ENCODE data around the gene BRIP1. TPM values are rescaled to one million over a fixed set of nuclear protein-coding genes. Genes with fewer than 3 reads are reported as not detected.

Gene BRIP1
- total RNA-seq, 1 donor from 2014 or later, result 5.2 TPM

DNA sequence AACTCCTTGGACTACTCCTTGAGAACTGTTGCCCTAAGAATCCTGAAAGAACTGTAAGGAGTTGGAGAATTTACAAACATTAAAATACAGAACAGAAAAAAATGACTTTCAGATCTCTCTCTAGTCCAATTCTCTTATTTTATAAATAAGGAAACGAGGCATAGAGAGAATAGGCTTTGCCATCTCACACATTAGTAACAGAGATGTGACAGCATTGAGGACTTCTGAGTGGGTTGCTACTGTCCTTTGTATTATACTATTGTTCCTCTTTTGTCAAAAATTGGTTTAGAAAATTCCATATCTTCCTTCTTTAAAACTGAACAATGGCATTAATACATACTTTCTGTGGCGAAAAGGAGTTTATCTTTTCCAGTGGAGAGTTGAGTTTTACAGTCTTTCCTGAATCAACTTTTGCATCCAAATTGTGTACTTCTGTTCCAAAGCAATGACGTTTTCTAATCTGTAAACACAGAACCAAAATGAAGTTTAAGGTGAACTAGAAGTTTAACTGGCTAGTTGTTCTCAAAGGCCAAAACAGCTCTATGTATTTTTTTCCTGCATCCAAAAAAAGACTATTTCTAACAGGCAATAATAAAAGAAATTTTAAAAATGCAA is 16.5 kb downstream of the BRIP1 start:
- Mint-ChIP-seq H3K27ac (ENCODE audit: unreplicated experiment) (no peak overlapping the region), H3K9me3 (ENCODE audit: unreplicated experiment) (no peaks in the 10 kb centered on the region), H3K36me3 (ENCODE audit: low read depth, unreplicated experiment) (no peaks in the 10 kb centered on the region), H3K4me3 (ENCODE audit: unreplicated experiment) (no peak overlapping the region), H3K4me1 (ENCODE audit: unreplicated experiment) (no peaks in the 10 kb centered on the region), H3K27me3 (ENCODE audit: unreplicated experiment) (no peaks in the 10 kb centered on the region)
- TF ChIP-seq, protein P1, sequence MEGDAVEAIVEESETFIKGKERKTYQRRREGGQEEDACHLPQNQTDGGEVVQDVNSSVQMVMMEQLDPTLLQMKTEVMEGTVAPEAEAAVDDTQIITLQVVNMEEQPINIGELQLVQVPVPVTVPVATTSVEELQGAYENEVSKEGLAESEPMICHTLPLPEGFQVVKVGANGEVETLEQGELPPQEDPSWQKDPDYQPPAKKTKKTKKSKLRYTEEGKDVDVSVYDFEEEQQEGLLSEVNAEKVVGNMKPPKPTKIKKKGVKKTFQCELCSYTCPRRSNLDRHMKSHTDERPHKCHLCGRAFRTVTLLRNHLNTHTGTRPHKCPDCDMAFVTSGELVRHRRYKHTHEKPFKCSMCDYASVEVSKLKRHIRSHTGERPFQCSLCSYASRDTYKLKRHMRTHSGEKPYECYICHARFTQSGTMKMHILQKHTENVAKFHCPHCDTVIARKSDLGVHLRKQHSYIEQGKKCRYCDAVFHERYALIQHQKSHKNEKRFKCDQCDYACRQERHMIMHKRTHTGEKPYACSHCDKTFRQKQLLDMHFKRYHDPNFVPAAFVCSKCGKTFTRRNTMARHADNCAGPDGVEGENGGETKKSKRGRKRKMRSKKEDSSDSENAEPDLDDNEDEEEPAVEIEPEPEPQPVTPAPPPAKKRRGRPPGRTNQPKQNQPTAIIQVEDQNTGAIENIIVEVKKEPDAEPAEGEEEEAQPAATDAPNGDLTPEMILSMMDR (IDR thresholded peaks at IDR 0.05; ENCODE audit: unreplicated experiment), result no peak
- no peak for DNase-seq (ENCODE audit: low spot score)

- no peak for DNase-seq (ENCODE audit: low spot score)
- no peaks in the 10 kb centered on the region for H3K9me3 Mint-ChIP-seq (ENCODE audit: unreplicated experiment)
- H3K36me3 Mint-ChIP-seq (ENCODE audit: low read depth, unreplicated experiment), result no peaks in the 10 kb centered on the region
- TF ChIP-seq, protein P1 (IDR thresholded peaks at IDR 0.05; ENCODE audit: unreplicated experiment), result no peak
- no peak overlapping the region for H3K4me3 Mint-ChIP-seq (ENCODE audit: unreplicated experiment)
- H3K27me3 Mint-ChIP-seq (ENCODE audit: unreplicated experiment), result no peaks in the 10 kb centered on the region
- no peaks in the 10 kb centered on the region for H3K4me1 Mint-ChIP-seq (ENCODE audit: unreplicated experiment)
- no peak overlapping the region for H3K27ac Mint-ChIP-seq (ENCODE audit: unreplicated experiment)
Observed at GRCh38 chr17:61846088-61846487, 17.2 kb downstream of the BRIP1 start.

- Mint-ChIP-seq H3K9me3 (ENCODE audit: unreplicated experiment) (no peaks in the 10 kb centered on the region), H3K4me1 (ENCODE audit: unreplicated experiment) (no peaks in the 10 kb centered on the region), H3K4me3 (ENCODE audit: unreplicated experiment) (no peak overlapping the region), H3K27ac (ENCODE audit: unreplicated experiment) (no peak overlapping the region), H3K27me3 (ENCODE audit: unreplicated experiment) (no peaks in the 10 kb centered on the region), H3K36me3 (ENCODE audit: low read depth, unreplicated experiment) (no peaks in the 10 kb centered on the region)
- TF ChIP-seq, protein P1 (IDR thresholded peaks at IDR 0.05; ENCODE audit: unreplicated experiment), result no peak
- DNase-seq (ENCODE audit: low spot score), result no peak
Observed at GRCh38 chr17:61843435-61843834, 19.9 kb downstream of the BRIP1 start.

DNA sequence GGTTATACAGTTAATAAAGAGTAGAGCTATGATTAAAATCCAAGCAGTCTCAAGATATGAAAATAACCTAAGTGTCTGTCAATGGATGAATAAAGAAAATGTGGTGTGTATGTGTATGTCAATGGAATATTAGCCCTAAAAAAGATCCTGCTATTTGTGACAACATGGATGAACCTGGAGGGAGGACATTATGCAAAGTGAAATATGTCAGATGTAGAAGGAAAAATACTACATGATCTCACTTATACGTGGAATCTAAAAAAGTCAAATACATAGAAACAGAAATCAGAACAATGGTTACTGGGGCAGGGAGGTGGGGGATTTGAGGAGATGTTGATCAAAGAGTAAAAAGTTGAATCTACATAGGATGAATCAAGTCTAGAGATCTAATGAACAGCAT is 20.4 kb downstream of the BRIP1 start:
- no peaks in the 10 kb centered on the region for H3K4me1 Mint-ChIP-seq (ENCODE audit: unreplicated experiment)
- no peaks in the 10 kb centered on the region for H3K36me3 Mint-ChIP-seq (ENCODE audit: low read depth, unreplicated experiment)
- H3K27ac Mint-ChIP-seq (ENCODE audit: unreplicated experiment), result no peak overlapping the region
- TF ChIP-seq, protein P1 (IDR thresholded peaks at IDR 0.05; ENCODE audit: unreplicated experiment), result no peak
- H3K4me3 Mint-ChIP-seq (ENCODE audit: unreplicated experiment), result no peak overlapping the region
- no peak for DNase-seq (ENCODE audit: low spot score)
- no peaks in the 10 kb centered on the region for H3K27me3 Mint-ChIP-seq (ENCODE audit: unreplicated experiment)
- no peaks in the 10 kb centered on the region for H3K9me3 Mint-ChIP-seq (ENCODE audit: unreplicated experiment)

GRCh38 chr17:61839300-61839786 is 24.0 kb downstream of the BRIP1 start:
- Mint-ChIP-seq H3K36me3 (ENCODE audit: low read depth, unreplicated experiment) (no peaks in the 10 kb centered on the region), H3K9me3 (ENCODE audit: unreplicated experiment) (no peaks in the 10 kb centered on the region), H3K4me1 (ENCODE audit: unreplicated experiment) (no peaks in the 10 kb centered on the region), H3K27me3 (ENCODE audit: unreplicated experiment) (no peaks in the 10 kb centered on the region), H3K4me3 (ENCODE audit: unreplicated experiment) (no peak overlapping the region), H3K27ac (ENCODE audit: unreplicated experiment) (no peak overlapping the region)
- DNase-seq (ENCODE audit: low spot score), result no peak
- TF ChIP-seq, protein P1 (IDR thresholded peaks at IDR 0.05; ENCODE audit: unreplicated experiment), result no peak

Measured in endothelial cell (in vitro differentiated cells).